GM21786 (cell line): ENCODE measurements around the gene GNG4.
"Not testable (repeated sequence)": the region's sequence is repeated elsewhere in the genome, so short reads cannot be mapped to it uniquely, and the experiment has no call there.

Source experiments
- ATAC-seq: cut with Tn5 transposase; IDR thresholded peaks from one replicate; pipeline ENCODE4 v1.9.1; 2021; ENCODE audit not compliant: unreplicated experiment

Gene GNG4

GRCh38 chr1:235545292-235545930, 104.2 kb downstream of the GNG4 start:
- no peak for ATAC-seq

- ATAC-seq = not testable (repeated sequence)
Measured at GRCh38 chr1:235542845-235543244, 106.7 kb downstream of the GNG4 start.

- ATAC-seq = no peak
Measured at GRCh38 chr1:235533476-235534168, 116.0 kb downstream of the GNG4 start.

GRCh38 chr1:235532360-235532759, 117.2 kb downstream of the GNG4 start:
- no peak for ATAC-seq

- ATAC-seq = no peak
Measured at GRCh38 chr1:235527196-235527814, 122.3 kb downstream of the GNG4 start.

GRCh38 chr1:235525314-235525713, 124.3 kb downstream of the GNG4 start:
- no peak for ATAC-seq

- ATAC-seq = no peak
Measured at GRCh38 chr1:235516862-235517446, 132.6 kb downstream of the GNG4 start.

GRCh38 chr1:235515844-235516512, 133.6 kb downstream of the GNG4 start:
- no peak for ATAC-seq

GRCh38 chr1:235513495-235514366, 135.9 kb downstream of the GNG4 start:
- no peak for ATAC-seq

- ATAC-seq = no peak
Measured at GRCh38 chr1:235511470-235512240, 137.9 kb downstream of the GNG4 start.

- no peak for ATAC-seq
Measured at GRCh38 chr1:235510823-235511222, 138.8 kb downstream of the GNG4 start.

- no peak for ATAC-seq
Measured at GRCh38 chr1:235507623-235508022, 142.0 kb downstream of the GNG4 start.

- peak; percentile 79 for ATAC-seq
Measured at GRCh38 chr1:235504494-235505222, 144.9 kb downstream of the GNG4 start.

GRCh38 chr1:235504122-235504493, 145.5 kb downstream of the GNG4 start, which contains the start of gene B3GALNT2:
Gene B3GALNT2, minus strand, starts transcription at chr1:235504452. Its CDS starts 200 bp downstream, at chr1:235504252.
- peak; percentile 30 for ATAC-seq

- ATAC-seq = no peak
Measured at GRCh38 chr1:235503403-235504121, 146.0 kb downstream of the GNG4 start.

GRCh38 chr1:235502601-235503402, 146.8 kb downstream of the GNG4 start:
- ATAC-seq = no peak

- ATAC-seq = no peak
Measured at GRCh38 chr1:235500971-235501540, 148.5 kb downstream of the GNG4 start.
